ENCODE results near the gene S100A12.
A peak's percentile ranks its signal among the peaks of the same experiment; 100 is the strongest.
"Not testable (repeated sequence)": the region's sequence is repeated elsewhere in the genome, so short reads cannot be mapped to it uniquely, and the experiment has no call there.

S100A12 gene

DNA sequence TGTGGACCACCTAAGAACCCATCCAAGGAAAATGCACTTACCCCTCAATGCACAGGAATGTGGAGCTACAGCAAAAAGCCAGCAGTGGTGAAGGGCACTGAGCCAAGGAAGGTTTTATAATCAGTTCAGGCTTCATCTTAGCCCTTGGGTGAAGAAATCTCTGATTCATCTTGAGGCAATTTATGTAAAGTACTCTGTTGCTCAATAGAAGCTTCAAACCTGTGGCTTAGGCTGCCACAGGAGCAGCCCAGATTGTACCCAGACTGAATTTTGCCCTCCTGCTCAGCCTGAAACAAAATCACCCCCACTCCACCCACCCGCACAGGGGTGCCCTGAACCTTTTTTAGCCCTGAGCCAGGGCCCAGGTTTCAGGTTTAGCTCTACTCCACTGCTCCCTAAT is at the start of gene S100A12:
Gene S100A12 (minus strand): TSS at position 111 of the 400 bp plus-strand sequence. CDS start 1,029 bp downstream, outside the sequence.
- TF ChIP-seq, protein P1, sequence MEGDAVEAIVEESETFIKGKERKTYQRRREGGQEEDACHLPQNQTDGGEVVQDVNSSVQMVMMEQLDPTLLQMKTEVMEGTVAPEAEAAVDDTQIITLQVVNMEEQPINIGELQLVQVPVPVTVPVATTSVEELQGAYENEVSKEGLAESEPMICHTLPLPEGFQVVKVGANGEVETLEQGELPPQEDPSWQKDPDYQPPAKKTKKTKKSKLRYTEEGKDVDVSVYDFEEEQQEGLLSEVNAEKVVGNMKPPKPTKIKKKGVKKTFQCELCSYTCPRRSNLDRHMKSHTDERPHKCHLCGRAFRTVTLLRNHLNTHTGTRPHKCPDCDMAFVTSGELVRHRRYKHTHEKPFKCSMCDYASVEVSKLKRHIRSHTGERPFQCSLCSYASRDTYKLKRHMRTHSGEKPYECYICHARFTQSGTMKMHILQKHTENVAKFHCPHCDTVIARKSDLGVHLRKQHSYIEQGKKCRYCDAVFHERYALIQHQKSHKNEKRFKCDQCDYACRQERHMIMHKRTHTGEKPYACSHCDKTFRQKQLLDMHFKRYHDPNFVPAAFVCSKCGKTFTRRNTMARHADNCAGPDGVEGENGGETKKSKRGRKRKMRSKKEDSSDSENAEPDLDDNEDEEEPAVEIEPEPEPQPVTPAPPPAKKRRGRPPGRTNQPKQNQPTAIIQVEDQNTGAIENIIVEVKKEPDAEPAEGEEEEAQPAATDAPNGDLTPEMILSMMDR (IDR thresholded peaks at IDR 0.05; ENCODE audit: extremely low read depth, missing control alignments): no peak
- no peak for DNase-seq (ENCODE audit: low spot score)

DNA sequence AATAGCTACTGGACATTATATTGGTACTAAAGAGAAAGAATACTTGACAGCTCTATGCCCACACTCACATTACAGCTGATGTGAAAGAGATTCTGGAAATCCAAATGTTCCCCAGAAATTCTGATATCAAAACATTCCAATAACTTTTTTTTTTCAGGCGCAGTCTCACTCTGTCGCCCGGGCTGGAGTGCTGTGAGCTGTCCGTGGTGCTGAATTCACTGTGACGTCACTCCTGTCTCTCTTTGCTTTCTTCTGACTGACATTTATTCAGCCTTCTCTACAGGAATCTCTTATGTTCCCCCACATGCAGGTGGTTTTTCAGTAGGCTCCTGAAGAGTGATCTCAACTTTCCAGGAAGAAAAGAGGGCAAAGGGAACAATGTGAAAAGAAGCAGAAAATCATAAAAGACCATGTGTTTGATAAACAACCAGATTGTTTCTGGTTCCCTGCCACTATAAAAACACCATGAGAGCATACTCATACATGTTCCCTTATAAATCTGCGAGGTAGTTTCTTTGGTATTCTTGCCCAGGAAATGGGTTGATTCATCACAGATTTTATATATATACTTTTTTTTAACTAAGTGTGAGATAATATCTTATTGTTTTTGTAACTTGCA is 47.1 kb upstream of the S100A12 start:
- peak; percentile 62 for DNase-seq (ENCODE audit: low spot score)
- TF ChIP-seq, protein P1 (IDR thresholded peaks at IDR 0.05; ENCODE audit: extremely low read depth, missing control alignments): no peak

DNA sequence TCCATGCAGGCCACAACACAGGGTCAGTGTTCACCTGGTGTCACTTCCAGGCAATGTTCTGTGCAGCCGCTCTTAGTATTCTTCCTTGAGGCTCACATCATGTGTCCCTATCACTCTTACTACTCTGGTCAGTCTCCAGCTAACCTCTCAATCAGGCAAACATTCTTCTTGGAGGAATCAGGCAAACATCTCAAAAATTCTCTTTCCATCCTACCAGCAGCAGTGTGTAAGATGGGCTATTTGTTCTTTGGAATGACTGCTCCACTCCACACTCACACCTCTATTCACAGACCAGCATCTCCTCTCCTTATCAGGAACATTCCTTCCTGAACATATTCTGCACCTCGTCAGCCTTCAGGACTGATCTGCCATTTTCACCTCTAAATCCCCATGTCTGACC is 44.9 kb upstream of the S100A12 start:
- no peak for DNase-seq (ENCODE audit: low spot score)
- TF ChIP-seq, protein P1 (IDR thresholded peaks at IDR 0.05; ENCODE audit: extremely low read depth, missing control alignments): no peak

DNA sequence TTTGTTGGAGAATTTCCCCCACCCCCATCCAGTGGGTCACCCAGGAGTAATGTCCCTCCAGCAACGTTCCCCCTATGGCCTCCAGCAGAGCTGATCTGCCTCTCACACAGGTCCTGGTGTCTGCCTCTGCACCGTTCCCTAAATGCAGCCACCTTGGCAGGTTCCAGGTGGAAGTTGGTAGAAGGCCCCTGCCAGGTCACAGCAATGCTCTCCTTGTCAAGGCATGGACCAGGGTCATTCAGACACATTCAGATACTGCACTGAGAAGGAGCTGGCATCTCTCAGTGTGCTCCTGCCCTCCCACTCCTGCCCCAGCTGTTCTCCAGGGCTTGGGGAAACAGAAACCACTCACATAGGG is 44.0 kb upstream of the S100A12 start:
- not testable (repeated sequence) for DNase-seq (ENCODE audit: low spot score)

DNA sequence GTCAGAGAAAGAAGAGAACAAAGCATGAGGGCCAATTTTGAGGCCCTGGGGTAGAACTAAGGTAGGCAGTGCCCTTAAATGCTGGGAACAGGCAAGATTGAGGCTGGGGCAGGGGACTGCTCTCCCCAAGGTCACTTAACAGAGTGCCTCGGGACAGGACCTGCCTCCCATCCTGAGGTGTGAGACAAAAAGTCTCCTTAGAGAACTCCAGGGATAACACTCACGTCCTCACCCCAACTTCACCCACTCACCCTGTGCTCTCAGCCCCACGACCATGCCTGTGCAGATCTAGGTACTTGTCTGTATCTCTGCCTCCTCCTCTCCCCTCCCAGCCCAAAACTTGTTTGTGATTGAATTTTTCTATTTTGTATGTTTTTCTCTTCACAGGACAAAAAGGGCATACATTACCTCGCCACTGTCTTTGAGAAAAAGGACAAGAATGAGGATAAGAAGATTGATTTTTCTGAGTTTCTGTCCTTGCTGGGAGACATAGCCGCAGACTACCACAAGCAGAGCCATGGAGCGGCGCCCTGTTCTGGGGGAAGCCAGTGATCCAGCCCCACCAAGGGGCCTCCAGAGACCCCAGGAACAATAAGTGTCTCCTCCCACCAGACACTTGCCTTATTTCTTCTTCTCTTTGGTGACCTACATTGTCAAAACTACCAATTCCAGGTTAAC is 43.5 kb upstream of the S100A12 start:
- DNase-seq (ENCODE audit: low spot score): not testable (repeated sequence)

DNA sequence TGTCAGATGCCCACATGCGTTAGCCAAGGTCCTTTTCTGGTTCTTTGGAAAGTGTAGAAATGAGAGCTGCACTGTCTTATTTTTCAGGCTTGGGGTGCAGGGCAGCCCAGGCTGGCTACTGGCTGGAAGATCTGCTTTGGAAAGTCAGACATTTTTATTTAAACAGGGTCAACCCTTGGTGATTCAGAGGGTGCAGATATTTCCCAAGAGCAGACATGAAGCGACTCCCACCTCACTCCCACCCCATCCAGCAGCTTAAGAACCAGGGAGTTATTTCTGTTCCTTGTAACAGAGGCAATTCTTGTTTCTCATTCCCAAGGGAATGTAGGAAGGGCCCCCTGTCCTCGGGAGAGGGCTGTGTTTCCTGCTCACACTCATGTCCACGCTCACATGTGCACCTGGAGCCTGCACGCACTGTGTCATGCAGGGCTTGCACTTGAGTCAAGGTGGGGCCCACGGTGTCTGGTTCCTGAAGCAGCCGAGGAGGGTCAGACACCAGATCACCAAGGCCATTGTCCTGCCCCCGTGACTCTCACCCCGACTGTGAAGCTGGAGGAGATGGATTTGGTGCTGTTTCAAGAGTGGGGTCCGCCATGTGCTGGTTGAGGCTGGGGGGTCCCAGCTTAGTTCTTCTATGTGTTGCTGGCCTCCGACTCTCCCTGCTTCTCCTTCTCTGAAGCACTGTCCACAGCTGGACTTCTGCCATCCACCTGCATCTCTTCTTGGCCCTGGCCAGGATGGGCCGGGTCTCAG is 41.9 kb upstream of the S100A12 start:
- DNase-seq (ENCODE audit: low spot score): no peak
- TF ChIP-seq, protein P1 (IDR thresholded peaks at IDR 0.05; ENCODE audit: extremely low read depth, missing control alignments): no peak

DNA sequence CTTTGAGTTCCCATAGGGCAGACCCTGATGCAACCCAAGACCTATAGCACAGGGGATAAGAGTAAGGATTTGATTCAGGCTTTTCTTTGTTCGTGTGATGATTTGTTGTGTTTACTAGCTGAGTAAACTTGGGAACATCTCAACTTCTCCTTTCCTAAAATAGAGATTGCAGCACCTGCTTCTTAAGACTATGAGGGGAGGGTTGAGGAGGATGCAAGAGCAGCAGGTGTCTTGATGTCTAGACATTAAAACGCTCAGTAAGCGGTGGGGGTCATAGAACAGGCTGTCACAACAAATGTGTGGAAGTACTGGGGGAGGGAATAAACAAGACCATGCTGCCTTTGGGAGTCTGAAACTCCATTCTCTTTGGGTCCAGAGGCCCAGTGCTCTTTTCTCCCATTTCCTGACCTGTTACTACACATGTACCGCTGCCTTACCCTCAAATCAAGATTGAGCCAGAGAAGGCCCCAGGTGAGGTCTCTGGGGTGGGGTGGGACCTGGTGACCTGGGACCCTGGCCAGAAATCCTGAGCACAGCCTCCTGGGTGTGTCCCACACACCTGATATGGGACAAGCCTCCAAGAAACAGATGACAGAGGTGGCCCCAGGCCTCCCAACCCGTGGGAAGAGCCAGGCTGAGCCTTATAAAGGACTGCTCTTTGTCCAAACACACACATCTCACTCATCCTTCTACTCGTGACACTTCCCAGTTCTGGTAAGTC is 40.6 kb upstream of the S100A12 start, which contains the start of gene S100A7A:
Gene S100A7A (plus strand): TSS at position 671 of the 721 bp plus-strand sequence. CDS start 1,563 bp downstream, outside the sequence.
- DNase-seq (ENCODE audit: low spot score): no peak
- TF ChIP-seq, protein P1 (IDR thresholded peaks at IDR 0.05; ENCODE audit: extremely low read depth, missing control alignments): no peak

DNA sequence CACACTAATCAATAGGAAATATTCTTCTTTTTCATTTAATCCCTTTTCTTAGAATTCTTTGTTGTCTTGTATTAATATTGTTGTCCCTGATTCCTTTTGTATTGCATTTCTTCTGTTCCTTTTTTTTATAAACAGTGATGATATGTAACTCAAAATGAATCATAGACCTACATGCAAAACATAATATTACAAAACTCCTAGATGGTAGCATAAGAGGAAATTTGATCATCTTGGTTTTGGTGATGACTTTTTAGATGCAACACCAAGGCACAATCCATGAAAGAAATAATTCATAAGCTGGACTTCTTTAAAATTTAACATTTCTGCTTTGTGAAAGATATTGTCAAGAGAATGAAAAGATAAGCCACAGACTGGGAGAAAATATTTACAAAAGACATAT is 38.5 kb upstream of the S100A12 start:
- not testable (repeated sequence) for DNase-seq (ENCODE audit: low spot score)

DNA sequence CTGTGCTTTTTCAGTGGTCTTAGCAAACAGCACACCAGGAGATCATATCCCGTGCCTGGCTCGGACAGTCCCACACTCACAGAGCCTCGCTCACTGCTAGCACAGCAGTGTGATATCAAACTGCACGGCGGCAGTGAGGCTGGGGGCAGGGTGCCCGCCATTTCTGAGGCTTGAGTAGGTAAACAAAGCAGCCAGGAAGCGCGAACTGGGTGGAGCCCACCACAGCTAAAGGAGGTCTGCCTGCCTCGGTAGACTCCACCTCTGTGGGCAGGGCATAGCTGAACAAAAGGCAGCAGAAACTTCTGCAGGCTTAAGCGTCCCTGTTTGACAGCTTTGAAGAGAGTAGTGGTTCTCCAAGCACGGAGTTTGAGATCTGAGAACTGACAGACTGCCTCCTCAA is 31.9 kb upstream of the S100A12 start:
- DNase-seq (ENCODE audit: low spot score): not testable (repeated sequence)

DNA sequence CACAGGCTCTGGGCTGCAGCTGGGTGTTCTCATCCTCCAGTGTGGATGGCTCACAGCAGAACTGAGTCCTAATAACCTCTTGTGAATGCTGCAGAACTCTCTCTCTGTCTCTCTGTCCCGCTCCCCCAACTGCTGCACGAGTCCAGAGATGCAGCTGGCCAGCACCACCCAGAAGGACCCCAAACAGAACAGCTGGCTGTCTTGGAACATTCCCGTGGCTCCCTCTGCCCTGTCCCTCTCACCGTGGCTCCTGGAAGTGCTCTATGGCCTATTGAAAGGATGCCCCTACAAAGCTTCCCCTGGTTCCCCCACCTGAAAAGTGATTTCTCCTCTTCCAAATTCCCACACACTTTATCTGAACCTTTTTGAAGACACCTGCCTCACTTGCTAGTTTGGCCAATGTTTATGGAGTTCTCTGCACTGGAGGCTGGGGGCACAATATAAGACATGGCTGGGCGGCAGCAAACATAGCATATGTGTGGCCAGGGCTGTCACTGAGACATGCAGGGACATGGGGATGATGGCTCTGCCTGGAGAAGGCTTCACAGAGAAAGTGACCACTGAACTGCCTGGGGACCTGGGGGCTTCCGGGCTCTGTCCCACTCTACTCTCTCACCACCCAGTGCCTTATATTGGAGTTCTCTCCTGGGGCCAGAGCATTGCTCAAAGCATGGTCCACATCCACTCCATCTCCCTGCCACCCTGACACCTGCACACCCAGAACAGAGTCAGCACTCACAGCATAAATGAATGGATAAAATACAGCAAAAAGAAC is 30.6 kb upstream of the S100A12 start:
- not testable (repeated sequence) for DNase-seq (ENCODE audit: low spot score)

Data from GM20000 (cell line).